Stimulated activated memory B cell treated with anti-CD40 and anti-IgM and Interleukin-4, amounts not matched to agents 10 μg/mL and 1 μg/mL and 100 μg/mL, for 72 hours (primary cell): ENCODE results near the gene MRPS22.
"Not testable (repeated sequence)": the region's sequence is repeated elsewhere in the genome, so short reads cannot be mapped to it uniquely, and the experiment has no call there.

ENCODE experiments used
- ATAC-seq: fragments of 150-1000 bp; cut with Tn5 transposase; 2 replicates; pipeline ENCODE4 v1.10.0; 2021
- H3K27ac Mint-ChIP-seq: one replicate; pipeline ENCODE4 v1.8.0; 2022; ENCODE audit warnings: mild to moderate bottlenecking, mixed read lengths
- H3K27me3 Mint-ChIP-seq: one replicate; pipeline ENCODE4 v1.8.0; 2022; ENCODE audit warnings: mixed read lengths
- H3K36me3 Mint-ChIP-seq: one replicate; pipeline ENCODE4 v1.8.0; 2022; ENCODE audit warnings: mixed read lengths
- H3K4me1 Mint-ChIP-seq: one replicate; pipeline ENCODE4 v1.8.0; 2022; ENCODE audit warnings: mixed read lengths
- H3K4me3 Mint-ChIP-seq: one replicate; pipeline ENCODE4 v1.8.0; 2022; ENCODE audit warnings: mild to moderate bottlenecking, moderate library complexity, mixed read lengths
- H3K9me3 Mint-ChIP-seq: one replicate; pipeline ENCODE4 v1.8.0; 2022; ENCODE audit warnings: mixed read lengths

Gene MRPS22

DNA sequence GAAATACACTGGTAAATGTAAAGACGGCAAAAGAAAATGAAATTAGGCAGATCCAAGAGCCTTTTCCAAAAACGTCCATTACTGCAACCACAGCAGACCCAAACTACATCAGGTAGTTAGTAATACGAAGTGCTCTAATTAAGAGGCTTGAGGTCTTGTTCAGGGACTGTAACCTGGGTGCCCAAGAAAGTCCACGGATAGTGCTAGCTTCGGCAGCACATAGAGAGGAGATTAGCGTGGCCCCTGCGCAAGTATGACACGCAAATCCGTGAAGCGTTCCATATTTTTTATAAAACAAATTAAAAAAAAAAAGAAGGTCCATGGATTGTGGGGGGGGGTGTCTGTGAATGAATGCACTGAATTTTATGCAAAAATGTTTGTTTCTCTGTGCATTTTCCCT lies 44.3 kb downstream of the MRPS22 start:
- Mint-ChIP-seq H3K4me3 (peak overlapping the region; percentile 44), H3K9me3 (no peaks in the 10 kb centered on the region), H3K4me1 (peaks cover 34% of the 10 kb centered on the region), H3K27ac (no peak overlapping the region), H3K27me3 (no peaks in the 10 kb centered on the region), H3K36me3 (no peaks in the 10 kb centered on the region)
- no peak for ATAC-seq

DNA sequence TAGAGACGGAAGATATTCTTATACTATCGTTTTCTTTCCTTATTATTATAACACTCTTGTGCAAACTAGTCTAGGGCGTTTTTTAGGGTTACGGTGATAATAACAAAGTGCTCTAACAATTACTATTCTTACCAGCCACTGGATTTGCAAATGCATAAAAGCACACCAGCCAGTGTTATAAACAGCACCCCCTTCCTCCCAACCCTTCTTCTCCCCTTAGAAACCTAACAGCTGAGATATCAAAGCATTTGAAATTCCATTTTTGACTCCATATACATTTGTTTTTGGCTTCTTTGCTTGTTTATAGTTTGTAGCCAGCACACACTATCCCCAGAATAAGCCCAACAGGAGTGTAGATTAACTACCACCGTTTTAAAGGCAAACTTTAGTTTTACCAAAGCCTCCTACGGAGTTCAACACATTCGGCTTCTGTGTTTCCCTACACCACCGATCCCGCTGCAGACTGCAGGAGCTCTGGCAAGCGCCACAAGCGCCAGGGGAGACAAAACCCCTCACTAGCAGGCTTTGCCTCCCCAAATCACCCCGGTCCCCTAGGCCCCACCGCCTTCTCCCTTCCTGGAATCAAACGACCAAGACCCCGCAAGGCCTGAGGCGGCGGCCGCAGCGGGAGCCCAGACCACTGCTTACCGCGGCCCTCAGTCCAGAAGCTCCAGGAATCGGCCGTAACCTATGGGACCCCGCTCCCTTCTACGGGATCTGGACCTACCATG lies 45.2 kb downstream of the MRPS22 start:
- peak overlapping the region; percentile 85 for H3K27ac Mint-ChIP-seq
- no peaks in the 10 kb centered on the region for H3K36me3 Mint-ChIP-seq
- no peak for ATAC-seq
- H3K9me3 Mint-ChIP-seq: no peaks in the 10 kb centered on the region
- H3K4me3 Mint-ChIP-seq: peak overlapping the region; percentile 80
- H3K4me1 Mint-ChIP-seq: peaks cover 34% of the 10 kb centered on the region
- H3K27me3 Mint-ChIP-seq: no peaks in the 10 kb centered on the region

DNA sequence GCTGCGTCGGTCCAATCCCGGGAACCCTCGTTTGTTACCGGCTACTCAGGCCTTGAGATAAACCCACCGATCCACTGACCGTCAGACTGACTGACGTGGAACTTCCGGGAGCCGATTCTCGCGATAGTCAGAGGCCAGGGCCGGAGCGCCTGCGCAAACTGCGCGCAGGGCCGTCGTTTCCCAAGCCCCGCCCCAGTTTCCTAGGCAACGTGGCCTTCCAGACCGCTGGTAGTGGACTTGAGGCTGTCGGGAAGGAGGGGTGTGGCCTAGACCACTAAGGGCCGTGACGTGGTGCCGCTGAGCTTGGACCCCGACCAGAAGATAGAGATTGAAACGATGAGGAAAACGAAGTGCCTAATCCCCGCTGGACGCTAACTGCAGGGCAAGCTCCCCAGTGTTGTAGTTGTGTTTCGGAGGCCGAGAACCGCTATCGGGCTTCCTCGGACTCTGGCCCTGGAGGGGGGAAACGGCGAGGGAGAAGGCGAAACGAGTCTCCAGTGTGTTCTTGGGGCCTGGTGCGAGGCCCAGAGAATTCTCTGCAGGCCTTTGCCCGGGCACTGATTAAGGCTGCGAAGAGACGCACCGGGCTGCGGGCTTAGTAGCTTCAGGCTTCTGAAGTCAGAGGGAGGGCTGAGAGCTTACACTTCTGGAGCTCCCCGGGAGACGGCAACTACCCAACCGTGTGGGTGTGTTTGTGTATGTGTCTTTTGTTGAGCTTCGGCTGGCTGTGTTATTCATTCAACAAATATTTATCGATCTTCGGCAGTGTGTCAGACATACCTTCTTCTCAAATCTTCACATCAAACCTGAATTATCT lies 45.9 kb downstream of the MRPS22 start, which contains the start of gene COPB2:
Gene COPB2 (minus strand): TSS at position 96 of the 817 bp plus-strand sequence. CDS start 97 bp downstream, outside the sequence.
- Mint-ChIP-seq H3K4me3 (peak within 1 kb of the TSS; percentile 80), H3K9me3 (no peaks in the 10 kb centered on the region), H3K27me3 (no peaks in the 10 kb centered on the region), H3K4me1 (peaks cover 34% of the 10 kb centered on the region), H3K36me3 (no peaks in the 10 kb centered on the region), H3K27ac (peak within 1 kb of the TSS; percentile 85)
- ATAC-seq: peak; percentile 99

DNA sequence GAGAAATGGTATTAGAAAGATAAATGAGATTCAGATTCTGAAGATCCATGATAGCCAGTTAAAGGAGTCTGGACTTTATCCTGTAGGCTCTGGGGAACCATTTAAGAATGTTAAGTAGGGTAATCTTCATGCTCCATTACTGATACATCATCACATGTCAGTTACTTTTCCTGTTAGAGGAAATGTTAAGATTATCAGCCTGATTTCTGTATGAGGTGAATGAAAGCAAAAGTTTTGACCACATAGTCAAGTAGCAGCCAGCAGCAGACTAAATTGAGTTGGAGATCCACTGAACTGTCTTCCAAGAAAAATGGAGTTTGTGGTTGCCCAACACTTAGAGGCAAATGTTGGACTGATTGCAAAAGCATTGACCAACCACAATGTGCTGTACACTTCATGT lies 50.3 kb downstream of the MRPS22 start:
- H3K9me3 Mint-ChIP-seq: no peaks in the 10 kb centered on the region
- no peaks in the 10 kb centered on the region for H3K27me3 Mint-ChIP-seq
- H3K27ac Mint-ChIP-seq: no peak overlapping the region
- no peak overlapping the region for H3K4me3 Mint-ChIP-seq
- peaks cover 1% of the 10 kb centered on the region for H3K36me3 Mint-ChIP-seq
- no peak for ATAC-seq
- peaks cover 5% of the 10 kb centered on the region for H3K4me1 Mint-ChIP-seq

DNA sequence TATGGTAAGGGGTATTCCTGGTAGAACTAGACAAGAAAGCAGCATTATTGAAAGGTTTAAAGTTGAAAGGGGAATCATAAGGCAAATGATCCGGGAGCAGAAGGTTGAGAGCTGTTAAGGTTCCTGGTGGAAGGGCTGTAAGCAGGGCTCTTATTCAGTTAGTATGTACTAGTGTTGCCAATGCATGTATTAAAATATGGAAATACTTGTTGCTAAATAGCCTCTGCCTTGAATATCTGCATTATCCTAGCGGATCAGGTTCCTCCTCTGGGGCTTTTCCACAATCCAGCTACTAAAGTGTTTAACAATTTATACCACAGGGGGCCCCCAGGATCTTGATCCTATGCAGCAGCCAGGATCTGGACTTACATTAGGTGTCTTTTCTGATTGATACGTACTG lies 52.9 kb downstream of the MRPS22 start:
- Mint-ChIP-seq H3K9me3 (peaks cover 3% of the 10 kb centered on the region), H3K36me3 (peaks cover 11% of the 10 kb centered on the region), H3K4me3 (no peak overlapping the region), H3K27me3 (no peaks in the 10 kb centered on the region), H3K27ac (no peak overlapping the region), H3K4me1 (no peaks in the 10 kb centered on the region)
- ATAC-seq: no peak

DNA sequence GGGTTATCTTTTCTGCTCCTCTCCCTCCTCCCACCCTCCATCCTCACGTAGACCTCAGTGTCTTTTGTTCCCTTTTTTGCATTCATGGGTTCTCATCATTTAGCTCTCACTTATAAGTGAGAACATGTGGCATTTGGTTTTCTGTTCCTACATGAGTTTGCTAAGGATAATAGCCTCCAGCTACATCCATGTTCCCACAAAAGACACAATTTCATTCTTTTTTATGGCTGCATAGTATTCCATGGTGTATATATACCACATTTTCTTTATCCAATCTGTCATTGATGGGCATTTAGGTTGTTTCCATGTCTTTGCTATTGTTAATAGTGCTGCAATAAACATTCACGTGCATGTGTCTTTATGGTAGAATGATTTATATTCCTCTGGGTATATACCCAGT lies 57.3 kb downstream of the MRPS22 start:
- not testable (repeated sequence) for H3K4me1 Mint-ChIP-seq, H3K27ac Mint-ChIP-seq, H3K4me3 Mint-ChIP-seq, ATAC-seq, H3K27me3 Mint-ChIP-seq
- H3K9me3 Mint-ChIP-seq: peaks cover 17% of the 10 kb centered on the region
- H3K36me3 Mint-ChIP-seq: peaks cover 35% of the 10 kb centered on the region
